ENCODE data around the gene CAPN9.

DNA sequence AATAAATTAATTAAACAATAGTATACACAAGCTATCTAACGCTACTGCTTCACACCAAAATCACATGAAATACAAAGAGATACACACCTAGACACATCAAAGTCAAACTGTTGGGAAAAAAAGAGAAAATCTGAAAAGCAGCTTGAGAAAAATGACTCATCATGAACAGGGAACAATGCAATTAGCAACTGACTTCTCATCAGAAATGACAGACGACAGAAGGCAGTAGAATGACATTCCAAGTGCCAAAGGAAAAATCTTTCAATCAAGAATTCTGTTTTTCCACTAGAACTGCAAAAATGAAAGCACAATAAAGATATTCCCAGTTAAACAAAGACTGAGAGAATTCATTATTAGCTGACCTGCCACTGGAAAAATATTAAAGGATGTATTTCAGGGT is 57.2 kb downstream of the CAPN9 start:
- TF ChIP-seq, protein P1, sequence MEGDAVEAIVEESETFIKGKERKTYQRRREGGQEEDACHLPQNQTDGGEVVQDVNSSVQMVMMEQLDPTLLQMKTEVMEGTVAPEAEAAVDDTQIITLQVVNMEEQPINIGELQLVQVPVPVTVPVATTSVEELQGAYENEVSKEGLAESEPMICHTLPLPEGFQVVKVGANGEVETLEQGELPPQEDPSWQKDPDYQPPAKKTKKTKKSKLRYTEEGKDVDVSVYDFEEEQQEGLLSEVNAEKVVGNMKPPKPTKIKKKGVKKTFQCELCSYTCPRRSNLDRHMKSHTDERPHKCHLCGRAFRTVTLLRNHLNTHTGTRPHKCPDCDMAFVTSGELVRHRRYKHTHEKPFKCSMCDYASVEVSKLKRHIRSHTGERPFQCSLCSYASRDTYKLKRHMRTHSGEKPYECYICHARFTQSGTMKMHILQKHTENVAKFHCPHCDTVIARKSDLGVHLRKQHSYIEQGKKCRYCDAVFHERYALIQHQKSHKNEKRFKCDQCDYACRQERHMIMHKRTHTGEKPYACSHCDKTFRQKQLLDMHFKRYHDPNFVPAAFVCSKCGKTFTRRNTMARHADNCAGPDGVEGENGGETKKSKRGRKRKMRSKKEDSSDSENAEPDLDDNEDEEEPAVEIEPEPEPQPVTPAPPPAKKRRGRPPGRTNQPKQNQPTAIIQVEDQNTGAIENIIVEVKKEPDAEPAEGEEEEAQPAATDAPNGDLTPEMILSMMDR (IDR thresholded peaks at IDR 0.05) = no peak
- TF ChIP-seq POLR2A (IDR thresholded peaks at IDR 0.05) = no peak

All from gastroesophageal sphincter (tissue), 3 donors.